Measurements from ENCODE around the gene CTSE.

CTSE gene

GRCh38 chr1:205978676-205979075, 45.0 kb downstream of the CTSE start:
- H3K4me3 ChIP-seq (ENCODE audit: low read length) = no peak overlapping the region
- TF ChIP-seq CTCF (conservative IDR thresholded peaks at IDR 0.05; ENCODE audit: low read depth, low read length) = no peak
- DNase-seq (ENCODE audit: low read depth) = no peak

GRCh38 chr1:205977402-205978014, 46.2 kb downstream of the CTSE start:
- DNase-seq (ENCODE audit: low read depth) = no peak
- no peak overlapping the region for H3K4me3 ChIP-seq (ENCODE audit: low read length)
- peak; percentile 96 for TF ChIP-seq CTCF (conservative IDR thresholded peaks at IDR 0.05; ENCODE audit: low read depth, low read length)

- no peak for TF ChIP-seq CTCF (conservative IDR thresholded peaks at IDR 0.05; ENCODE audit: low read depth, low read length)
- H3K4me3 ChIP-seq (ENCODE audit: low read length) = no peak overlapping the region
- no peak for DNase-seq (ENCODE audit: low read depth)
These were observed 46.8 kb downstream of the CTSE start for GRCh38 chr1:205976708-205977401.

GRCh38 chr1:205976036-205976435, 47.7 kb downstream of the CTSE start:
- H3K4me3 ChIP-seq (ENCODE audit: low read length) = no peak overlapping the region
- DNase-seq (ENCODE audit: low read depth) = no peak
- TF ChIP-seq CTCF (conservative IDR thresholded peaks at IDR 0.05; ENCODE audit: low read depth, low read length) = no peak

GRCh38 chr1:205975387-205975998, 48.2 kb downstream of the CTSE start:
- TF ChIP-seq CTCF (conservative IDR thresholded peaks at IDR 0.05; ENCODE audit: low read depth, low read length) = no peak
- no peak for DNase-seq (ENCODE audit: low read depth)
- H3K4me3 ChIP-seq (ENCODE audit: low read length) = no peak overlapping the region

- no peak for TF ChIP-seq CTCF (conservative IDR thresholded peaks at IDR 0.05; ENCODE audit: low read depth, low read length)
- no peak for DNase-seq (ENCODE audit: low read depth)
- no peak overlapping the region for H3K4me3 ChIP-seq (ENCODE audit: low read length)
These were observed 49.0 kb downstream of the CTSE start for GRCh38 chr1:205974712-205975111.

Measured in retinal pigment epithelial cell (primary cell).